GM10248 (cell line): ENCODE data around the gene UBL4A.

Experiments
- CTCF ChIA-PET: fragments of 300-600 bp; sonication (Branson Sonifier 250); formaldehyde crosslinking; extraction: SDS; loops from one replicate; lab custom pipeline; 2021; ENCODE audit warnings: antibody characterized with exemption; lab: Yijun Ruan, JAX
- POLR2A ChIA-PET: fragments of 350-650 bp; sonication (Branson Sonifier 250); formaldehyde crosslinking; extraction: SDS; loops from one replicate; lab custom pipeline; 2020; ENCODE audit warnings: antibody characterized with exemption; lab: Yijun Ruan, JAX
- DNase-seq: peaks from one replicate; pipeline ENCODE4 v3.0.0; 2012; ENCODE audit errors: extremely low spot score
- TF ChIP-seq, protein P1 (sequence below): IDR thresholded peaks from 2 replicates; pipeline ENCODE4 v1.5.1; 2012; ENCODE audit warnings: mild to moderate bottlenecking, low read depth; ENCODE audit errors: extremely low read depth, missing control alignments, control extremely low read depth

The UBL4A gene

DNA sequence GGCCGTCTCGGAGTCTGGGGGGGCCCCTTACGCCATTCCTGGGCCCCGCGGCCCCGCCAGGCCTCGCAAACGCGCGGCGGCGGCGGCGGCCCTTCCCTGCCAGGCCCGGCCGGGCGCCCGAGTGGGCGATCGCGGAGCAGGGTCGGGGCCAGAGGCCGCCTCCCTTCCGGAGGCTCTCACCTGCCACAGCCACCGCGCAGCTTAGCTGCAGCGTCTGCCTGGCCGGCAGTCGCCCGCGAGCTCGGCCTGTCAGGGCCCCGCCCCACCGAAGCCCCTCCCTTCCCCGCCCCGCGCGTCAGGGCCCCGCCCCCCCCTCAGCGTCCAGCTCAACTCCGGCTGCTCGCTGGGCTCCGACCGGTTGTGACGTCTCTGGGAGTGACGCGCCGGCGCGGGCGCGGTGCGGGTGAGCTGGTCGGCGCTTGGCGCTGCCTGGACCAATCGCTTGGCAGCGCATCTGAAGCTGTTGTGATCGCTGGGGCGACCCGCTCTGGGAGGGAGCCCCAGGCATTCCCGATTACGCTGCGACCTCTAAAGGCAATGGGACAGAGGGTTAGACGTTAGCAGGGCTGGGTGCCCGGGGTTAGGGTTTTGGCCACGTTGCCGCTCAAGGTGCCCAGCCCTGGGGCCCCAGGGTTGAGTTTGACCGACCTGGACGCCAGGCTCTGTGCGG is 4.1 kb upstream of the UBL4A start, which contains the start of gene SLC10A3:
Gene SLC10A3, minus strand, starts transcription at position 216 of the 670 bp plus-strand sequence. CDS start 1,689 bp downstream, outside the sequence.
- TF ChIP-seq, protein P1, sequence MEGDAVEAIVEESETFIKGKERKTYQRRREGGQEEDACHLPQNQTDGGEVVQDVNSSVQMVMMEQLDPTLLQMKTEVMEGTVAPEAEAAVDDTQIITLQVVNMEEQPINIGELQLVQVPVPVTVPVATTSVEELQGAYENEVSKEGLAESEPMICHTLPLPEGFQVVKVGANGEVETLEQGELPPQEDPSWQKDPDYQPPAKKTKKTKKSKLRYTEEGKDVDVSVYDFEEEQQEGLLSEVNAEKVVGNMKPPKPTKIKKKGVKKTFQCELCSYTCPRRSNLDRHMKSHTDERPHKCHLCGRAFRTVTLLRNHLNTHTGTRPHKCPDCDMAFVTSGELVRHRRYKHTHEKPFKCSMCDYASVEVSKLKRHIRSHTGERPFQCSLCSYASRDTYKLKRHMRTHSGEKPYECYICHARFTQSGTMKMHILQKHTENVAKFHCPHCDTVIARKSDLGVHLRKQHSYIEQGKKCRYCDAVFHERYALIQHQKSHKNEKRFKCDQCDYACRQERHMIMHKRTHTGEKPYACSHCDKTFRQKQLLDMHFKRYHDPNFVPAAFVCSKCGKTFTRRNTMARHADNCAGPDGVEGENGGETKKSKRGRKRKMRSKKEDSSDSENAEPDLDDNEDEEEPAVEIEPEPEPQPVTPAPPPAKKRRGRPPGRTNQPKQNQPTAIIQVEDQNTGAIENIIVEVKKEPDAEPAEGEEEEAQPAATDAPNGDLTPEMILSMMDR = no peak
- peak; percentile 91 for DNase-seq
- CTCF ChIA-PET = interaction anchor here (0.7 to 2.1 kb wide), 6 partner anchors 20 to 120 kb away, joined by 3 to 8 read pairs (median 3); partner anchors contain the start of gene FAM3A
- POLR2A ChIA-PET = interaction anchor here (0.5 to 1.8 kb wide), 8 partner anchors 9 to 553 kb away, joined by 3 to 7 read pairs (median 4); partner anchors contain the start of gene LAGE3

GRCh38 chrX:154490021-154490413 is 3.6 kb upstream of the UBL4A start:
- DNase-seq = no peak
- ChIA-PET CTCF (interaction anchor here (0.7 to 2.1 kb wide), 6 partner anchors 20 to 119 kb away, joined by 3 to 8 read pairs (median 3); partner anchors contain the start of gene FAM3A), POLR2A (interaction anchor here (1.0 to 1.8 kb wide), 5 partner anchors 11 to 119 kb away, joined by 3 to 7 read pairs (median 4); partner anchors contain the start of gene LAGE3)
- TF ChIP-seq, protein P1 = no peak

DNA sequence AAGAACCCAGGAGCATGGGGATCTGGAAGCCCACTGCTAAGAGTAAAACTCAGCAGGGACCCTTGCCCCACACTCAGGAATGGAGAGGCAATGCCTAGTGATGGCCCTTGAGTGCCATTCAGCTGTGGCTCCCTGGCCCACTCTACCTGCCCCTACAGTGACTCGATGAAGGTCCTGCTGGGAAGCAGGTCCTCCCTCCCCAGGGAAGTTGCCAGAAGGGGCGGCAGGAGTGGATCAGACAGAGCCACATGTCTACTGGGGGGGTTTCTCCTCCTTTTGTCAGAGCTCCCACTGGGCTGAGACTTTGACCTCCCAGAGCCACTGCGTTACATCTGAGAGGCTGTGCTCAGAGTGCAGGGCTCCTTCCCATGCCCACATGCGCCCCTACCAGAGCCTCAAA is 2.8 kb upstream of the UBL4A start:
- no peak for DNase-seq
- POLR2A ChIA-PET = interaction anchor here (0.6 to 1.8 kb wide), 3 partner anchors 10 to 118 kb away, joined by 3 to 7 read pairs (median 4); partner anchors contain the start of gene LAGE3
- CTCF ChIA-PET = interaction anchor here (2.1 kb wide), 1 partner anchor 116 kb away, joined by 8 read pairs; no protein-coding TSS in a partner anchor
- TF ChIP-seq, protein P1 = no peak

DNA sequence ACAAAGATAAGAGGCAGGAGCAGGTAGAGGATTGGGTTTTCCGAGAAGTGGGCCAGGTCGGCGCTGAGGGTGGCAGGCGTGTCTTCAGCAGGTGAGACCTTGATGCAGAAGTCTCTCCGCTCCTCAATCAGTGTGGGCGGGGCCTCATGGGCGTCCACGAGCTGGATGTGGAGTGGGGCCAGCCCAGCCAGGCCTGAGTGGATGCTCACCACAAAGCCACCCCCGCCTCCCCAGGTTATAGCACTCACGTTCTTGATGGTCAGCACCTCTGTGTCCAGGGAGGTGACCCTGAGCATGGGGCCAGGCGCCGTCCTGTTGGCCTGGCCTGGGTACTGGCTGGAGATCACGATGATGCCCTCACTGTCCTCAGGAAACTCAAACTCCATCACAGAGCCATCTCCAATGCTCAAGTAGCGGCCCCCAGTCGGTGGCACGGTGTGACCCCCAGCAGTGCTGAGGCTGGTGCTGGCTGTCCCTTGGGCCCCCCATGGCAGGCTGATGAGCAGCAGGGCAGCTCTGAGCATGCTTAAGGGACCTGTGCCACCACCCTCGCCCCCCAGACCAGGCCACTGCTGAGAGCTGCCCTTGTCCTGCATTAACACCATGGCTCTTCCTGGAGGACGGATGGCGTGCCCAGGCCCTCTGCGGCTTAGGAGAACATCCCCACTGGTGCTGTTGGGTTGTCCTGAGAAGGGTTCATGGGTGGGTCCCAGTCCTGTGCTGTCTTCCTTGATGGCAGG is 2.1 kb upstream of the UBL4A start:
- CTCF ChIA-PET = interaction anchor here (1.5 kb wide), 1 partner anchor 8 kb away, joined by 5 read pairs; no protein-coding TSS in a partner anchor
- DNase-seq = no peak
- TF ChIP-seq, protein P1 = no peak
- POLR2A ChIA-PET = interaction anchor here (0.6 kb wide), 2 partner anchors 10 to 63 kb away, joined by 3 to 4 read pairs; partner anchors contain the start of gene LAGE3

DNA sequence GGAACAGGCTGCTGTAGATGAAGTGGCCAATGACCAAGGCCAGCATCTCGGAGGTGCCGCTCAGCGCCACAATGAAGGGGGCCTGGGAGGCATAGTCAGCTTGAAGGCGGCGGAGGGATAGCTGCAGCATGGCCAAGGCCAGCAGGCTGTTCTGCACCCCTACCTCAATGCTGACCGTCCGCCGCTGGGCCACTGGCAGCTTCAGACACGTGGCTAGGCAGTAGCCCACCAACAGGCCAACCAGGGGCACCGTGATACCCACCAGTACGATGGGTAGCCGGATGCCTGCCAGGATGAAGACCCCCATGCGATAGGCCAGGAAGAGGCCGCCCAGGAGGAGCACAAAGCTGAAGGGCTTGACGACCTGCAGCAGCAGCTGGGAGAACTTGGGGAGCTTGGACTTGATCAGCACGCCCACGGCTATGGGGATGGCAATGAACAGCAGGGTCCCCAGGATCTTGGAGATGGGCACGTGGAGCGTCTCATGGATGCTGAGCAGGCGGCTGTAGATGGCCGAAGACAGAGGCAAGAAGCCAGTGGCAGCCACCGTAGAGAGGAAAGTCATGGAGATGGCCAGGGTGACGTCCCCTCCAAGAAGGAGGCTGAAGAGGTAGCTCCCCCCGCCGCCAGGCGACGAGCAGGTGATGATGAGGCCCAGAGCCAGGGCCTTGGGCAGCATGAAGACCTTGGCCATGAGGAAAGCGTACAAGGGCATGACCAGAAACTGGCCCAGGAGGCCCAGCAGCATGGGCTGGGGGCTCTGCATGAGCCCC is 1.3 kb upstream of the UBL4A start:
- ChIA-PET CTCF (interaction anchor here (1.2 to 1.5 kb wide), 2 partner anchors 9 to 90 kb away, joined by 3 to 5 read pairs; no protein-coding TSS in a partner anchor), POLR2A (no interaction called here)
- no peak for DNase-seq
- TF ChIP-seq, protein P1 = no peak
